ENCODE measurements around the gene TBCD.

Gene TBCD

DNA sequence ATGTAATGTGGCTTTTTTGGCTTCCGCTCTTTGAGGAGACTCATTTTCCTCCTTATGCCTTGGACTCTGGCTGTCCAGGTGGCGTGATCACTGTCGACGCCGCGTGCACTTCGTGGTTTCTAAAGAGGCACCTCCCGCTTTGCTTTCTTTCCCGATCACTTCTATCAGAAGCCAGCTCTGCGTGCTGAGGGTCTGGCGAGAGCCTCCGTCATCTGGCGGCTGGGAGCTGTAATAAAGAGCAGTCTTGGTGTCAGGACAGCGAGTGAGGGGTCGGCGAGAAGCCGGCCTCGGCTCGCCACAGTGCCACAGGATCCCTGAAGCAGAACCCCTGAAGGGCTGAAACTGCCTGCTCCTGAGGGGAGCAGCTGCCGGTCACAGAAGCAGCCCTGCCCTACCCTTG, 80.5 kb downstream of the TBCD start:
- DNase-seq (ENCODE audit: low read depth), result no peak

- DNase-seq (ENCODE audit: low read depth), result no peak
Measured at GRCh38 chr17:82832881-82833475, 81.1 kb downstream of the TBCD start.

DNA sequence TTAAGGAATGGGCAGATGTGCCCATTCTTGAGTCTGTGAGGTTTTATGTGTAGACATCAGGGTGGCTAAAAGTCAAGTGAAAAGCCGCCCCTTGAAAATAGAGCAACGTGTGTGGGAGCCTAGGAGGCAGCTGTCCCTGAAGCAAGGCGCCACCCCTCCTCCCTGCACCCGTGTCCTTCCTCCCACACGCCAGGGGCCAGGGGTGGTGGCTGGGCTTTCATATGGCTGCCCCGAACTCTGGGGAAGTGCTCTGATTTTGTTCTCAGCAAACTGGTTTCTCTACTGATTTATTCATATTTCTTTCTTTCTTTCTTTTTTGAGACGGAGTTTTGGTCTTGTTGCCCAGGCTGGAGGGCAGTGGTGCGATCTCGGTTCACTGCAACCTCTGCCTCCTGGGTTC, 83.3 kb downstream of the TBCD start:
- DNase-seq (ENCODE audit: low read depth), result no peak

DNA sequence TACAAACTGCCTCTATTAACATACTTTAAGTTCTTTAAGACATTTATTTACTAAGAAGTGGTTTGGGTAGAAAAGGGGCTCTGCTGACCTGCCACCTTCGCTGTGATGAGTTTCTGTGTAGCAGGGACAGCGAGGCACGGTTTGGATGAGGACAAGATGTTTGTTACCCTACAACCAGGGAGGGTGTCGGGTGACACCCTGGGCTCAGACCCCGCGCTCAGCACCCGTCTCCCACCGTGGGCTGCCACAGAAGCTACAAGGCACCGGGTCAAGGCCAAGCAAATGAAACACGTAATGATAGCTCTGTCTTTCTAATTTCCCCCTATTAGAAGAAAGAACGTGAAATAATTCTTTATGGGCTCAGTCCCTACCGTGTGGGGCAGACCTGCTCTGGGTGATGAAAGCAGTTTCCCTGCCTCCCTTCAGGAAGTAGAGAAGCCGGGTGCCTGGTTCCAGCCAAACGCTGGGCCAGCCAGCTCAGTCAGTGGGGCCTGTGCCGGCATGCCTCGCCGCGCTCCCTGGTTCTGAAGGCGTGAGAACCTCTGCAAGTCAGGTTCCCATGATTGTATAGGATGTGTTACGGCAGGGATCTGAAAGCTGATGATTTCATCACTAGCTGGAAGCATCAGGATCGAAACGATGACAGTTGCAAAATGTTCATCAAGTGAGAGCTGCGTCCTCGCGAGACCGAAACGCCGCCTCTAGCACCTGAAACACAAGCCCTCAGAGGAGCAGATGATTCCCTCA, 84.1 kb downstream of the TBCD start:
- DNase-seq (ENCODE audit: low read depth), result no peak

GRCh38 chr17:82836823-82837357, 85.0 kb downstream of the TBCD start:
- DNase-seq (ENCODE audit: low read depth), result no peak

DNA sequence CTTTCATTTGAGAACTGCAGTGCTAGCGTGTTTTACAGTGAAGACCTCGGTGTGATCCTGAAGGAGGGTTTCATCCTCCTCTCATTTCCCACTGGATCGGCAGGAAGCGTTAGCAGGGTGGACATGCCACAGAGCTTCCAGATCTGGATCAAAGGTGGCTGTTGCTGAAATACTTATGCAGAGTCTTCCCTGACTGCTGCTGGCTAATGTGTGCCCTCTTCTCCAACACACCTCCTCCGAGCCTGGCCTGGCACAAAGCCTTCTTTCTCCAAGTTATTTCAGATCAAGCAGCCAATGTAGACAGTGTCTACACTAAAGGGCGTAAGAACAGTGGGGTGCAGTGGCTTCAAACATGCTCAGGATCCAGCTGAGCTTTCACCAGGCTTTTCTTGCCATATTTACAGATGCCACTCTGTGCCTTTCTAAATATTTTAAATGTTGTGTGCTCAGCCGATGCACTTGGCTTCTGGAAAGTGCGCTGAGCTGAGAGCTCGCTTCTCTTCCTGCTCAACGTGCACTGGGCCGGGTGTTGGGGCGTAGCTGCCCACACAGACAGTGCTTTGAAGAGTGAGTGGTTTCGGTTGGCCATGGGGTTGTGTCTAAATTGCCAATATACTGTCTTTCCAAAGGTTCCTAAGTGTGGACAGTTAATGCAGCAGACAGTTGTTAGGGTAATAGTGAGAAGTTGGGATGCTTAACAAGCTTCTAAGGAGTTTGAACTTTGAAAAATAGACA, 85.9 kb downstream of the TBCD start:
- no peak for DNase-seq (ENCODE audit: low read depth)

DNA sequence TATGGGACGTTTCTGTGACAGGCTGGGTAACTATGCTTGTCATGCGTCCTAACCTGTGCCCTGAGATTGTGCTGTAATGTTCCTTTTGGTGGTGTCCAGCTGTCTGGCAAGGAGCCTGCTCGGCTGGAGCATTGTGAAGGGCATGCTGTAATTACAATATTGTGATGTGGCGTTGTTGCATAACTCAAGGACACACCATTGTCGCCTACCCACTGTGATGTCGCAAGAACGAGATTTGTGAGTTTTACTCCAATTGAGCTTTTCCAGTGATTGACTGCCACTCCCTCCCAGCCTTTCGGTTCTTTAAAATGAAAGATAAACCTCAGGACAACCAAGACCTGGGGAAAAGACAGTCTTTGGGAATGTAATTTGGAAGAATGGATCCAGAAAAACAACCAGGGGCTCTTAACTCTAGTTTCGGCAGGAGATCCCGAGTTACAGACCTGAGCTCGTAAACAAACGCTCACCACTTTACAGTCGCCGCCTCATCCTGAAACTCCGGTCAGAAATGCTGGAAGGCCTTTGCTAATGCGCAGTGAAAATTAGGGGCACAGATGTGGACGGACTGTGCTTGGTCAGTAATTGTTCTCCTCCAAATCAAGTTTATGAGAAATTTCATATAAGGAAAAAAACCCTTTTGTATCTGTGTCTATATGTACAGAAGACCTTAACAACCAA, 86.7 kb downstream of the TBCD start:
- DNase-seq (ENCODE audit: low read depth), result no peak

DNA sequence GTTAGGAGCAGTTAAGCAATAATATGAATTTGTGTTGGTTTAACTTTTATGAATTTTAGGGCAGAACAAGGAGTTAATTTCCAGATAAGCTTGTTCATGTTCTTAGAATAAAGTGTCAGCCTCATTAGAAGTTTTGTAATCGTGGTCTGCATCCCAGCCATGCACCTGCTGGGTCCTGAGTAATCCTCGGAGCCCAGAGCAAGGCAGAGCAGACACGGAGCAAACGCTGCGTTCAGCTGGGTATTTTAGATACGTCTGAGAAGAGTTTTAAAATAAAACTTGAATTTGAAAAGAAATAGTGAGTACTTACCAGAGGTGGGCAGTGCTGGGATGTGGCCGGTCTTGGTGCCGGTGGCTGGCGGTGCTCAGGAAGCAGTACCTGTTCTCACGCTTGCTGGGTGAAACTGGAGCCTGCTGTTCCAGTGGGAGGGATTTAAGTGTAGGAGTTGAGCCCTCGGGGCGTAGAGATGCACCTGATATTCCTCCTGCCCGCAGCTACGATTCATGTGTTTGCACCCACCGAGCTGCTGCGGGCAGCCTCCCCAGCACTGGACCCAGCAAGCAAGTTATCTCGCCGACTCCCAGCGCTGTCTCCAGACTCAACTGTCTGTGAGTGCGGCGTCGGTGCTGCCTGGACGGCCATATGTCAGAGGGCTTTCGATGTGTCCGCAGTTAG, 87.9 kb downstream of the TBCD start, which contains the start of gene ZNF750:
ZNF750 (minus strand) TSS at position 406 of the 676 bp plus-strand sequence. CDS start 7,568 bp downstream, outside the sequence.
- no peak for DNase-seq (ENCODE audit: low read depth)

DNA sequence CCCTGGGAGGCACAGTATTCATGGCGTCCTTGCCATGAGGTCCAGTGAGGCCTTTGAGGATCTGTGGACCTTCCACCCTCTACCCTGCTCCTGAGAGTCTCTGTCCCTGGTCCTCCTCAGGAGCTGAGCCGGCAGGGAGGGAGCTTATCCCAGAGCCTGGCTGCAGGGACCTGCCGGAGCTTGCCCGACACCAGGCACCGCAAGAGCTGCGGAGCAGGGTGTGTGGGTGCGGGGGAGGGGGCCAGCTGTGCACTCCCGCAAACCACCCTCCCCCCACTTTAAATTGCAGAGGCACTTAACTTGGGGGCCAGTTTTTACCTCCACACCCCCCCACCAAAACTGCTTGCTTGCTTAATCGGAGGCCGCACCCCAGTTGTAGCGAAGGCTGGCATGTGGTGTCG, 88.6 kb downstream of the TBCD start:
- DNase-seq (ENCODE audit: low read depth), result no peak

- DNase-seq (ENCODE audit: low read depth), result no peak
Measured at GRCh38 chr17:82841921-82842596, 90.2 kb downstream of the TBCD start.

- DNase-seq (ENCODE audit: low read depth), result no peak
Measured at GRCh38 chr17:82843904-82844680, 92.2 kb downstream of the TBCD start.

DNA sequence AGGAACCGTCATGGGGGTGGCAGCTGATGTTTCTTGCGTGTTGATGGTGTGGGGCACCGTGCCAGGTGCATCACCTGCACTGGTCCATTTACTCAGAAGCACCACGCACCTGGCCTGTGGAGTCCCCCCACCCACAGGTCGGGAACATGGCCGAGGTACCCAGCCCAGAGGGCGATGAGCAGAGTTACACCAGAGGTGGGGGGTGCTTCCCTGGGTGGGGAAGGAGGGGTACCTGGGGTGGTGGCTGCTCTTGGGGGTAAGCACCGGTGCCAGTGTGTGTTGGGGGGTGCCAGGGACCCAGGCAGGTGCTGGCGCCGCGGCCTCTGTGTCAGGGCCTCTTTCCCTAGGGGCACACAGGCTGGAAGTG, 92.9 kb downstream of the TBCD start:
- DNase-seq (ENCODE audit: low read depth), result no peak

GRCh38 chr17:82845163-82845807, 93.4 kb downstream of the TBCD start:
- DNase-seq (ENCODE audit: low read depth), result no peak

DNA sequence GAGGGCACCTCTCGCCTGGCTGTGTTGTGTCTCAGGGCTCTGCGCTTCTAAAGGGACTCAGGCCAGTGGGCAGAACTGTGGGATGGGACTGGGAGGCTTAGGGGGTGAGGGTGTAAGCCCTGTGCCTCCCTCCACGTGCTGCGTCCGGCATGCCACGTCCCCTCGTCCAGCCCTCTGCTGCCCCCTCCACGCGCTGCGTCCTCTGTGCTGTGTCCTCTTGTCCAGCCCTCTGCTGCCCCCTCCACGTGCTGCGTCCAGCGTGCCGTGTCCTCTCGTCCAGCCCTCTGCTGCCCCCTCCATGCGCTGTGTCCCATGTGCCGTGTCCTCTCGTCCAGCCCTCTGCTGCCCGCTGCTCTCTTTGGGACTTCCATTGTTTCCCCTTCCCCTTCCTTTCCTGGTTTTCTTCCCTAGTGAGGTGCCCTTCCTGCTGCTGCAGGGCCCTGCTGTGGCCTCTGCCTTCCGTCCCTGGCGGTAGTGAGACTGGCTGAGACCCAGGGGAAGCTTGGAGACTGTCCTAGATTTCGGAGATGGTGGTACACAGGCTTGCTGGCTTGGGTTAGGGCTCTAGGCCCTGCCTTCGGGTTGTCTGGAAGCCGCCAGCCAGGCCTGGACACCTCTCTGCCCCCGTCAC, 94.3 kb downstream of the TBCD start:
- DNase-seq (ENCODE audit: low read depth), result no peak

DNA sequence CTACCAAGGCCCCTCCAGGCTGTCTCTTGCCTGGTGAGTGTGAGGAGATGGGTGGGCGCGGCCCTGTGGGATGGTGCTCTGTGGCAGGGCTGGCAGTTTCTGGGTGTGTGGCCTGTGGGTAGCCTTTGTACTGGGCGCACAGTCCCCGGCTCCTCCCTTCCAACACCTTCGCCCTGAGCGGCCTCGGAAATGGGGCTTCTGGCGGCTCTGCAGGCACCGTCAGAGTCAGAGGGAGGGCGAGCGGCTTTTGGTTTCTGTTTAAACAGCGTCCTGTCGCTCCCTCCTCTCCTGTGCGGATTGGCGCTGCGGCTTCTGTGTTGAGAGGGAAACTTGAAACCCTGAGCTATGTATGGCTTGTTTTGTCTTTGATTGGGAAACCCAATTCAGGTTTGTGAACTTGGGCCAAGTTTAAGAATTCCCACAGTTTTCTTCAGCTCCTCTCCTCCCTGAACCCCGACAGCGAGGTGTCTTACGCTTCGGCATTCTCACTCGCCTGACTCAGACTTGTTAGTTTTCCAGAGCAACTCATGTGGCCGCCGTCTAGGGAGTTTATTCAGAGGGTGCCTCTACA, 96.2 kb downstream of the TBCD start:
- DNase-seq (ENCODE audit: low read depth), result no peak

GRCh38 chr17:82849076-82849945, 97.4 kb downstream of the TBCD start:
- DNase-seq (ENCODE audit: low read depth), result no peak

GRCh38 chr17:82851381-82851780, 99.5 kb downstream of the TBCD start:
- no peak for DNase-seq (ENCODE audit: low read depth)

GRCh38 chr17:82854226-82854625, 102.4 kb downstream of the TBCD start:
- DNase-seq (ENCODE audit: low read depth), result no peak
